Astrocyte of the hippocampus (primary cell): ENCODE measurements around the gene PDGFRB.

Source experiments
- DNase-seq: peaks from one replicate; pipeline ENCODE4 v3.0.0; 2011; ENCODE audit warnings: low read depth, low spot score

The PDGFRB gene

DNA sequence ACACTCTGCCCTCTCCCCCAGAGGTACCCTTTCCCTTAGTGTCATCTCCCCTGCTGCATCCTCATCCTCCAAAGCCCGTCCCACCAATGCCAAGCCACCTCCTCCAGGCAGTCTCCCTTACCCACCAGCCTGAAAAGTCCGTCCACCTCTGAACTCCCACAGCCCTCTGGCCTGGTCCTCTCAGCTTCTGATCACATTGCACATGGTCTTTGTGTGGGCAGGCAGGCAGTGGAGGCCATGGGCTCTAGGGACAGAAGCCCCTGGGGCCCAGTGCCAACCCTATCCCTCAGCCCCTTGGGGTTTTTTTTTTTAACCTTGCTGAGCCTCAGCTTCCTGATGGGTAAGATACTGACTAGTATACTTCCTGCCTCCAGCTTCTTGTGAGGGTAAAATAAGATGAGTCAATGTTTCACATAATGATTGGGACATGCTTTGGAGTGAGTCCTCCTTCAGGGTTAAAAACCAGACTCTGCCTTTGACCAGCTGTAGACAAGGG lies 88.7 kb downstream of the PDGFRB start:
- DNase-seq, result no peak

DNA sequence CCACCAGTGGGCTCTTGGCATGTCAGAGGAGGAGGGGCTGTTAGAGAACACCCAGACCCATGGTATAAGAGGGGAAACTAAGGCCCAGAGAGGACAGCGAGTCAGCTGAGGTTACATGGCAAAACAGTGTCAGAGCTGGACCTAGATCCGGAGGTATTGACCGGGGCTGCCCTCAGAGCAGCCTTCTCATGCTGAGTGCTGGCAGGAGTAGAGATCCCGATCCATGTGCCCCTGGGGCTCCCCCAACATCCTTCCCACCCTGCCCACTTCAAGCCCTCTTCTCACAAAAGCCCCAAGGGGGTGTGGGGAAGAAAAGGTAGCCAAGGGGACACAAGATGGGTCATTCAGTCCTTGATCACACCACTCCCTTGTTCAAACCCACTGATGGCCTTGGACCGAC lies 89.2 kb downstream of the PDGFRB start:
- DNase-seq, result no peak

DNA sequence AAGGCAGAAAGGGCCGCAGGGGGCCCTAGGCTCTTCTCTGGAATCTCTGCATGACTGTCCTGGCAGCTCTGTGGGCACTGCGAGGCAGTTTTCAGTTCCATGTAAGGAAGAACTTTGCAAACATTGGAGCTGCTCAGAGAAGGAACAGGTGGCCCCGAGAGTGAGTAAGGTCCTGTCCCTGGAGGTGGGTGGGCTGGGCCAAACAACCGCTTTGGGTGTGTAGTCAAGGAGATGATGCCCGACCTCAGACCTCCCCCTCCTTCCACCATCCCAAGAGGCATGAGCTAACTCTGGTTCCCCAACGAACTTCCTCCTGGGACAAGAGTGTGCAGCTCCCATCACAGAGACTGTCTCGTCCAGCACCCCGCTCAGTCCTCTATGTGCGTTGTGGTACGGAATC lies 89.8 kb downstream of the PDGFRB start:
- DNase-seq, result peak; percentile 67

DNA sequence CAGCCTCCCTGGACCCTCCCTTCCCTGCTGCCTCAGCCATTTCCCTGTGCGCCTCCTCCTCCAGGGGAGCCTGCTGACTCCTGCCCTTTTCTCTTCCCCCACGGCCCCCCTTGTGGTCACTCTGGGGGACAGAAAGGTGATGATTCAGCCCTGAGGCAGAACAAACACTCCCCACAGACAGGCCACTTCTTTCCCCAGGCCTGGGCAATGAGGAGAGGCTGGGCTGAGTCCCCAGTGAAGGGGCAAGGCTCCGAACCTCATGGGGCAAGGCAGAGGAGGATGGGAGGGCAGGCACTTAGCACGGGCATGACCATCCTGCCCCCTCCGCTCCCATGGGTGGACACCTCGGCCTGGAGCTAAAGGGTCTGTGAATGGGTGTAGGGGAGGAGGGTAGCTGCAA lies 90.3 kb downstream of the PDGFRB start:
- DNase-seq, result peak; percentile 73

DNA sequence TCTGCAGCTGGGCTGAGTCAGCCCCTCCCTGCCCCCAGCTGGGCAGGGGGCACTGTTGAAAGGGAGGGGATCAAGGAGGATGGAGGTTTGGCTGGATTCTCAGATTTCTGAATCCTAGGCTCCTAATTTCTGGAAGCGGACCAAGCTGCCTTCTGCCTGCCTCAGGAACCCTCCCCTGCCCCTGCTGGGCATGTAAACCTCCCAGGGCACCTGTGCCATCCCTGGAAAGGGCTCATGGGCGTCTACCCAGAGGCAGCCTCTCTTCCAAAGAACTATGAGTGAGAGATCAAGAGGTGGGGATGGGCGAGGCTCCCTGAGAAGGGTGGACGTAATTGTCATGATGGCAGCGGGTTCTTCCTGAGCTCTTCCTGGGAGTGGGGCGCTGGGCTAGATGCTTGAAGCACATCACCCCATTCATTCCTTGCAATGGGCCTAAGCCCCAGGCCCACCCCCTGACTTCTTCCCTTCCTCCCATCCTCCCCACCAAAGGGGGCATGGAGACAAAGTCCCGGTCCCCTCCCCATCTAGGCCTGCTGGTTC lies 90.9 kb downstream of the PDGFRB start:
- no peak for DNase-seq
